Loucy (cell line): ENCODE measurements around the gene UNK.

Experiments used
- CTCF ChIP-seq: fragments of 200-600 bp; sonication (generic); conservative IDR thresholded peaks from 2 replicates; pipeline ENCODE4 v1.5.1; 2014; ENCODE audit warnings: mild to moderate bottlenecking, antibody characterized with exemption, low read length
- EZH2phosphoT487 ChIP-seq: fragments of 200-600 bp; IDR thresholded peaks from 2 replicates; pipeline ENCODE4 v1.6.1; 2018; ENCODE audit warnings: antibody characterized with exemption, mild to moderate bottlenecking, moderate library complexity, borderline replicate concordance

GRCh38 chr17:75779250-75779986 lies 5.2 kb upstream of the UNK start:
- TF ChIP-seq CTCF (0 out of 2 replicates have a peak, but pooled peaks have one; percentile 1), EZH2phosphoT487 (no peak)
